Cardiac muscle cell (in vitro differentiated cells and primary cell): ENCODE results near the gene MAGEA2. TPM values are rescaled to one million over a fixed set of nuclear protein-coding genes. Genes with fewer than 3 reads are reported as not detected.
"Not testable (repeated sequence)": the region's sequence is repeated elsewhere in the genome, so short reads cannot be mapped to it uniquely, and the experiment has no call there.

ENCODE experiments used
- DNase-seq, 2 donors: peaks; one replicate each; pipeline versions ENCODE4 v3.0.0 to v3.0.0-alpha.2; 2010 to 2017; ENCODE audit warnings: low read depth in 1 of 2, low spot score in 1 of 2
- H3K27ac ChIP-seq: fragments of 200-600 bp; sonication (generic); 2 replicates; pipeline ENCODE4 v1.5.1; 2016
- H3K27me3 ChIP-seq: fragments of 200-600 bp; sonication (generic); 2 replicates; pipeline ENCODE4 v1.6.0; 2016; ENCODE audit warnings: control low read depth
- H3K36me3 ChIP-seq: fragments of 200-600 bp; sonication (generic); 2 replicates; pipeline ENCODE4 v1.5.1; 2016; ENCODE audit warnings: control low read depth
- H3K4me1 ChIP-seq: fragments of 200-600 bp; sonication (generic); 2 replicates; pipeline ENCODE4 v1.8.1; 2017; ENCODE audit warnings: low read depth, mild to moderate bottlenecking, mixed run types
- H3K4me3 ChIP-seq: fragments of 200-600 bp; sonication (generic); 2 replicates; pipeline ENCODE4 v1.5.1; 2016; ENCODE audit warnings: mild to moderate bottlenecking
- H3K9me3 ChIP-seq: fragments of 200-600 bp; sonication (generic); 2 replicates; pipeline ENCODE4 v1.5.1; 2017; ENCODE audit warnings: low read depth, mild to moderate bottlenecking, control low read depth
- polyA plus RNA-seq: library from polyadenylated mRNA; unstranded; fragments of >200 nt; fragmentation: Nextera tagmentation; extraction: Ambion mirVana; gene quantifications from 2 replicates; pipeline ENCODE4 v1.2.1, GENCODE V29; 2016
- total RNA-seq: library from RNA; depleted of rRNA; stranded (reverse); fragments of >200 nt; gene quantifications from 2 replicates; pipeline ENCODE4 v1.2.3, GENCODE V29; 2016
- TF ChIP-seq, protein P1 (sequence below): IDR thresholded peaks from 2 replicates; pipeline ENCODE4 v1.5.1; 2012; ENCODE audit warnings: low read depth, mild to moderate bottlenecking, low read length

The MAGEA2 gene
- total and polyA plus RNA-seq, 2 experiments from 2014 or later: 0.82 TPM; not detected in 1

GRCh38 chrX:152725409-152725808 is 28.2 kb downstream of the MAGEA2 start:
- TF ChIP-seq, protein P1, sequence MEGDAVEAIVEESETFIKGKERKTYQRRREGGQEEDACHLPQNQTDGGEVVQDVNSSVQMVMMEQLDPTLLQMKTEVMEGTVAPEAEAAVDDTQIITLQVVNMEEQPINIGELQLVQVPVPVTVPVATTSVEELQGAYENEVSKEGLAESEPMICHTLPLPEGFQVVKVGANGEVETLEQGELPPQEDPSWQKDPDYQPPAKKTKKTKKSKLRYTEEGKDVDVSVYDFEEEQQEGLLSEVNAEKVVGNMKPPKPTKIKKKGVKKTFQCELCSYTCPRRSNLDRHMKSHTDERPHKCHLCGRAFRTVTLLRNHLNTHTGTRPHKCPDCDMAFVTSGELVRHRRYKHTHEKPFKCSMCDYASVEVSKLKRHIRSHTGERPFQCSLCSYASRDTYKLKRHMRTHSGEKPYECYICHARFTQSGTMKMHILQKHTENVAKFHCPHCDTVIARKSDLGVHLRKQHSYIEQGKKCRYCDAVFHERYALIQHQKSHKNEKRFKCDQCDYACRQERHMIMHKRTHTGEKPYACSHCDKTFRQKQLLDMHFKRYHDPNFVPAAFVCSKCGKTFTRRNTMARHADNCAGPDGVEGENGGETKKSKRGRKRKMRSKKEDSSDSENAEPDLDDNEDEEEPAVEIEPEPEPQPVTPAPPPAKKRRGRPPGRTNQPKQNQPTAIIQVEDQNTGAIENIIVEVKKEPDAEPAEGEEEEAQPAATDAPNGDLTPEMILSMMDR: no peak
- Histone ChIP-seq H3K4me1 (no peaks in the 10 kb centered on the region), H3K4me3 (no peak overlapping the region)

DNA sequence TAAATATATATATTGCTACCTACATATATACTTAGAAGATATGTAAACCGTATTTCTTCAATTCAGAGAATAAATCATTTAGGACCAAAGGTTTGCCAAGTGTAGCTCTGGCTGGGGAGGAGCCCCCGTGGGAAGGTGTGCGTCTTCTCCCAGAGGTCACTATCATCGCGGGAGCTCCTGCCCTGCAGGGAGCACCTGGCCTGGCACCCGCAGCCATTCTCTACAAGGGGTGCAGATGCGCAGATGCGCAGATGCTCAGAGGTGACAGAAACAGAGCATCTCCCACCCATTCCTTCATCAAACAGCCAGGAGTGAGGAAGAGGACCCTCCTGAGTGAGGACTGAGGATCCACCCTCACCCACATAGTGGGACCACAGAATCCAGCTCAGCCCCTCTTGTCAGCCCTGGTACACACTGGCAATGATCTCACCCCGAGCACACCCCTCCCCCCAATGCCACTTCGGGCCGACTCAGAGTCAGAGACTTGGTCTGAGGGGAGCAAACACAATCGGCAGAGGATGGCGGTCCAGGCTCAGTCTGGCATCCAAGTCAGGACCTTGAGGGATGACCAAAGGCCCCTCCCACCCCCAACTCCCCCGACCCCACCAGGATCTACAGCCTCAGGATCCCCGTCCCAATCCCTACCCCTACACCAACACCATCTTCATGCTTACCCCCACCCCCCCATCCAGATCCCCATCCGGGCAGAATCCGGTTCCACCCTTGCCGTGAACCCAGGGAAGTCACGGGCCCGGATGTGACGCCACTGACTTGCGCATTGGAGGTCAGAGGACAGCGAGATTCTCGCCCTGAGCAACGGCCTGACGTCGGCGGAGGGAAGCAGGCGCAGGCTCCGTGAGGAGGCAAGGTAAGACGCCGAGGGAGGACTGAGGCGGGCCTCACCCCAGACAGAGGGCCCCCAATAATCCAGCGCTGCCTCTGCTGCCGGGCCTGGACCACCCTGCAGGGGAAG is 39.5 kb downstream of the MAGEA2 start, which contains the start of gene MAGEA2B:
Gene MAGEA2B (plus strand): TSS at position 814 of the 973 bp plus-strand sequence. CDS start 2,479 bp downstream, outside the sequence.
- DNase-seq, H3K4me1 ChIP-seq, H3K9me3 ChIP-seq, H3K27me3 ChIP-seq, H3K36me3 ChIP-seq, H3K4me3 ChIP-seq, H3K27ac ChIP-seq: not testable (repeated sequence)

More at GRCh38 chrX:152725409-152725808, 28.2 kb downstream of the MAGEA2 start:
- no peak for DNase-seq
- H3K9me3 ChIP-seq: no peaks in the 10 kb centered on the region
- no peak overlapping the region for H3K27ac ChIP-seq
- no peaks in the 10 kb centered on the region for H3K36me3 ChIP-seq
- no peaks in the 10 kb centered on the region for H3K27me3 ChIP-seq

DNA sequence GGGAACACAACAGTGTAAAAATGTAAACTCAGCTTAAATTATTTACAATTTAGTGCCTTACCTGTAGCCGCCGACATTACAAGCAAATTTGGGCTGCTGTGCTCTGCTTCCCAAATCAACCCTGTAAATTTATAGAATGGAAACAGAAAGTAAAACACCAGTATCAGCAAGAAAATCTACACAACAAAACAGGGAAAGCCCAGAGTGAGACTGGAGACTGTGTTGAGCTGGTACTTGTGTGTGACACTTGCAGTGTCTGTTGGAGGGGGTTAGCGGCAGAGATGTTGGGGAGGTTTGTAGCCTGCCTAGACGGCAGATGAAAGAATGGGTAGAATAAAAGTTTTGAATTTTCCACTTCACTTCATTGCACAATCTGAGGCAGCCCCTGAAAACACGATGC is 40.4 kb downstream of the MAGEA2 start:
- not testable (repeated sequence) for H3K4me1 ChIP-seq, H3K27ac ChIP-seq, H3K9me3 ChIP-seq, H3K4me3 ChIP-seq, DNase-seq, H3K36me3 ChIP-seq, H3K27me3 ChIP-seq

DNA sequence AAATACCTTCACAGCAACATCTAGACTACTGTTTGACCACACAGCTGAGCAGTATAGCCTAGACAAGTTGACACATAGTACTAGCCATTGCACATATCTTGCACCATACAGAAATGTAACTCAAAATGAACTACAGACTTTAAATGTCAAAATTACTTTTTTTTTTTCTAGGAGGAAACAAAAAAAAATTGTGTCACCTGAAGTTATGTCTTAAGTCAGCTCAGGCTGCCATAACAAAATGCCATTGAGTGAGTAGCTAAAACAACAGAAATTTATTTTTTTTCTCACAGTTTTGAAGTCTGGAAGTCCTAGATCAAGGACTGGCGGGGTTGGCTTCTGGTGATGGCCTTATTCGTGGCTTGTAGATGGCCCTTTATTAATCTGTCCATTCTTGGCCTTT is 44.5 kb downstream of the MAGEA2 start, which contains the start of gene CSAG2:
Gene CSAG2 (minus strand): TSS at position 101 of the 400 bp plus-strand sequence. CDS start 161 bp downstream, outside the sequence.
- DNase-seq, H3K9me3 ChIP-seq, H3K27ac ChIP-seq, H3K4me3 ChIP-seq, H3K36me3 ChIP-seq, H3K4me1 ChIP-seq, H3K27me3 ChIP-seq: not testable (repeated sequence)

GRCh38 chrX:152706500-152706899 is 47.1 kb downstream of the MAGEA2 start:
- H3K9me3 ChIP-seq: not testable (repeated sequence)

DNA sequence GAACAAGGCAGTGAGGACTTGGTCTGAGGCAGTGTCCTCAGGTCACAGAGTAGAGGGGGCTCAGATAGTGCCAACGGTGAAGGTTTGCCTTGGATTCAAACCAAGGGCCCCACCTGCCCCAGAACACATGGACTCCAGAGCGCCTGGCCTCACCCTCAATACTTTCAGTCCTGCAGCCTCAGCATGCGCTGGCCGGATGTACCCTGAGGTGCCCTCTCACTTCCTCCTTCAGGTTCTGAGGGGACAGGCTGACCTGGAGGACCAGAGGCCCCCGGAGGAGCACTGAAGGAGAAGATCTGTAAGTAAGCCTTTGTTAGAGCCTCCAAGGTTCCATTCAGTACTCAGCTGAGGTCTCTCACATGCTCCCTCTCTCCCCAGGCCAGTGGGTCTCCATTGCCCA is 53.3 kb downstream of the MAGEA2 start:
- not testable (repeated sequence) for H3K4me1 ChIP-seq, H3K4me3 ChIP-seq, DNase-seq, H3K9me3 ChIP-seq, H3K27ac ChIP-seq, H3K36me3 ChIP-seq, H3K27me3 ChIP-seq

More at GRCh38 chrX:152706500-152706899, 47.1 kb downstream of the MAGEA2 start:
- H3K36me3 ChIP-seq, H3K27me3 ChIP-seq, DNase-seq, H3K27ac ChIP-seq, H3K4me3 ChIP-seq, H3K4me1 ChIP-seq: not testable (repeated sequence)

Other genes starting within 250 kb of the MAGEA2 start
- gene GABRQ, start 115.9 kb downstream of the MAGEA2 start, total RNA-seq: 0.03 TPM in 1 of 2 replicates, not detected in the other
- not detected in 2 replicates for gene GABRQ, start 115.9 kb downstream of the MAGEA2 start, polyA plus RNA-seq
- not detected in 2 replicates for gene MAGEA3, start 55.0 kb downstream of the MAGEA2 start, total RNA-seq
- not detected in 2 replicates for gene MAGEA3, start 55.0 kb downstream of the MAGEA2 start, polyA plus RNA-seq
- gene CSAG2, start 44.6 kb downstream of the MAGEA2 start, total RNA-seq: not detected in 2 replicates
- not detected in 2 replicates for gene CSAG2, start 44.6 kb downstream of the MAGEA2 start, polyA plus RNA-seq
- not detected in 2 replicates for gene MAGEA2B, start 39.2 kb downstream of the MAGEA2 start, total RNA-seq
- 0.29 TPM in 1 of 2 replicates, not detected in the other for gene MAGEA2B, start 39.2 kb downstream of the MAGEA2 start, polyA plus RNA-seq
- not detected in 2 replicates for gene CSAG1, start 20.1 kb downstream of the MAGEA2 start, total RNA-seq
- not detected in 2 replicates for gene CSAG1, start 20.1 kb downstream of the MAGEA2 start, polyA plus RNA-seq
- not detected in 2 replicates for gene MAGEA12, start 20.1 kb downstream of the MAGEA2 start, total RNA-seq
- gene MAGEA12, start 20.1 kb downstream of the MAGEA2 start, polyA plus RNA-seq: not detected in 2 replicates
- gene CSAG3, start 5.4 kb upstream of the MAGEA2 start, total RNA-seq: not detected in 2 replicates
- gene CSAG3, start 5.4 kb upstream of the MAGEA2 start, polyA plus RNA-seq: not detected in 2 replicates
- gene MAGEA6, start 15.8 kb upstream of the MAGEA2 start, total RNA-seq: not detected in 2 replicates
- not detected in 2 replicates for gene MAGEA6, start 15.8 kb upstream of the MAGEA2 start, polyA plus RNA-seq
- 53.8 and 62.5 TPM in 2 replicates for gene CETN2, start 76.9 kb upstream of the MAGEA2 start, total RNA-seq
- 81.8 and 88.6 TPM in 2 replicates for gene CETN2, start 76.9 kb upstream of the MAGEA2 start, polyA plus RNA-seq
- gene NSDHL, start 77.2 kb upstream of the MAGEA2 start, total RNA-seq: 14.6 and 33.7 TPM in 2 replicates
- 40.6 and 69.6 TPM in 2 replicates for gene NSDHL, start 77.2 kb upstream of the MAGEA2 start, polyA plus RNA-seq
- gene ZNF185, start 144.2 kb upstream of the MAGEA2 start, total RNA-seq: 10.3 and 11.7 TPM in 2 replicates
- gene ZNF185, start 144.2 kb upstream of the MAGEA2 start, polyA plus RNA-seq: 9.2 and 10.8 TPM in 2 replicates
- gene PNMA5, start 240.3 kb upstream of the MAGEA2 start, total RNA-seq: not detected in 2 replicates
- gene PNMA5, start 240.3 kb upstream of the MAGEA2 start, polyA plus RNA-seq: not detected in 2 replicates